ENCODE results near the gene TBL1XR1.
A peak's percentile ranks its signal among the peaks of the same experiment; 100 is the strongest.

Gene TBL1XR1

GRCh38 chr3:177105623-177106022 is 91.7 kb downstream of the TBL1XR1 start:
- Histone ChIP-seq H3K9me2 (replicated peaks; ENCODE audit: insufficient read depth, low read length) (no peaks in the 10 kb centered on the region), H3K4me3 (ENCODE audit: insufficient read depth, low read length, poor library complexity, severe bottlenecking) (peak overlapping the region; percentile 4), H3K27me3 (ENCODE audit: low read length) (no peaks in the 10 kb centered on the region), H3K27ac (ENCODE audit: low read depth, low read length) (peak overlapping the region; percentile 82), H3F3A (ENCODE audit: insufficient read depth) (peaks cover 85% of the 10 kb centered on the region), H3K79me2 (ENCODE audit: insufficient read depth, low read length) (peaks cover 100% of the 10 kb centered on the region), H3K9me3 (ENCODE audit: insufficient read depth, low read length) (no peaks in the 10 kb centered on the region), H3K9ac (ENCODE audit: low read length) (peak overlapping the region; percentile 36), H3K36me3 (ENCODE audit: low read length) (peaks cover 5% of the 10 kb centered on the region; the same call in 1 of the 2 replicates), H3K4me2 (ENCODE audit: low read depth, low read length, poor library complexity, severe bottlenecking) (peak overlapping the region; percentile 81), H2AFZ (ENCODE audit: low read depth, low read length, severe bottlenecking) (no peak overlapping the region), H4K20me1 (ENCODE audit: low read depth, low read length) (peaks cover 52% of the 10 kb centered on the region)
- no peak for TF ChIP-seq EZH2phosphoT487 (conservative IDR thresholded peaks at IDR 0.05; ENCODE audit: low read length)
- TF ChIP-seq, protein P1, sequence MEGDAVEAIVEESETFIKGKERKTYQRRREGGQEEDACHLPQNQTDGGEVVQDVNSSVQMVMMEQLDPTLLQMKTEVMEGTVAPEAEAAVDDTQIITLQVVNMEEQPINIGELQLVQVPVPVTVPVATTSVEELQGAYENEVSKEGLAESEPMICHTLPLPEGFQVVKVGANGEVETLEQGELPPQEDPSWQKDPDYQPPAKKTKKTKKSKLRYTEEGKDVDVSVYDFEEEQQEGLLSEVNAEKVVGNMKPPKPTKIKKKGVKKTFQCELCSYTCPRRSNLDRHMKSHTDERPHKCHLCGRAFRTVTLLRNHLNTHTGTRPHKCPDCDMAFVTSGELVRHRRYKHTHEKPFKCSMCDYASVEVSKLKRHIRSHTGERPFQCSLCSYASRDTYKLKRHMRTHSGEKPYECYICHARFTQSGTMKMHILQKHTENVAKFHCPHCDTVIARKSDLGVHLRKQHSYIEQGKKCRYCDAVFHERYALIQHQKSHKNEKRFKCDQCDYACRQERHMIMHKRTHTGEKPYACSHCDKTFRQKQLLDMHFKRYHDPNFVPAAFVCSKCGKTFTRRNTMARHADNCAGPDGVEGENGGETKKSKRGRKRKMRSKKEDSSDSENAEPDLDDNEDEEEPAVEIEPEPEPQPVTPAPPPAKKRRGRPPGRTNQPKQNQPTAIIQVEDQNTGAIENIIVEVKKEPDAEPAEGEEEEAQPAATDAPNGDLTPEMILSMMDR (IDR thresholded peaks at IDR 0.05; ENCODE audit: insufficient read depth, low read length, poor library complexity, severe bottlenecking): no peak

- peak overlapping the region; percentile 82 for H3K27ac ChIP-seq (ENCODE audit: low read depth, low read length)
- peak overlapping the region; percentile 81 for H3K4me2 ChIP-seq (ENCODE audit: low read depth, low read length, poor library complexity, severe bottlenecking)
- H4K20me1 ChIP-seq (ENCODE audit: low read depth, low read length): peaks cover 52% of the 10 kb centered on the region
- H2AFZ ChIP-seq (ENCODE audit: low read depth, low read length, severe bottlenecking): no peak overlapping the region
- H3K4me3 ChIP-seq (ENCODE audit: insufficient read depth, low read length, poor library complexity, severe bottlenecking): no peak overlapping the region
- H3K79me2 ChIP-seq (ENCODE audit: insufficient read depth, low read length): peaks cover 100% of the 10 kb centered on the region
- peaks cover 81% of the 10 kb centered on the region for H3F3A ChIP-seq (ENCODE audit: insufficient read depth)
- H3K9me2 ChIP-seq (replicated peaks; ENCODE audit: insufficient read depth, low read length): no peaks in the 10 kb centered on the region
- H3K36me3 ChIP-seq (ENCODE audit: low read length): peaks cover 5% of the 10 kb centered on the region; the same call in 1 of the 2 replicates
- H3K9me3 ChIP-seq (ENCODE audit: insufficient read depth, low read length): no peaks in the 10 kb centered on the region
- H3K9ac ChIP-seq (ENCODE audit: low read length): peak overlapping the region; percentile 36
- TF ChIP-seq EZH2phosphoT487 (conservative IDR thresholded peaks at IDR 0.05; ENCODE audit: low read length): no peak
- TF ChIP-seq, protein P1 (IDR thresholded peaks at IDR 0.05; ENCODE audit: insufficient read depth, low read length, poor library complexity, severe bottlenecking): no peak
- no peaks in the 10 kb centered on the region for H3K27me3 ChIP-seq (ENCODE audit: low read length)
Observed at GRCh38 chr3:177104299-177104992, 92.8 kb downstream of the TBL1XR1 start.

DNA sequence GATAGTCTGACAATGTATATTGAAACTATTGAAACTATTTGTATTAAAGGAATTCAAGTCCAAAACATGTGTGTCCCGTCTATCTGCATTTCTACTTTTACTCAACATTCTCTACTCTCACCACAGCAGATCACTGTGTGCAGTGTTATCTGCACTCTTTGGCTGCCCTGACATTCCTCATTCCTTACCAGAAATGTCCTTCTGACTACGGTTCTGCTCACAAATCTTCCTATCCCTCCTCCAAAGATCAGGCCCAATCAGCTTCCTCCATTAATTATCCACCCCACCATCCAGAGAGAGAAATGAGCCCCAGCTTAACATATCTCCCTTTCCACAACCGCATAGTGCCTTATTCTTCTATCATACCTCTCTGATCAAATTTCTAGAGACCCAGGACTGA is 94.7 kb downstream of the TBL1XR1 start:
- H3K36me3 ChIP-seq (ENCODE audit: low read length): peaks cover 11% of the 10 kb centered on the region
- H3K27ac ChIP-seq (ENCODE audit: low read depth, low read length): peak overlapping the region; percentile 43
- H3K27me3 ChIP-seq (ENCODE audit: low read length): no peaks in the 10 kb centered on the region
- H3K79me2 ChIP-seq (ENCODE audit: insufficient read depth, low read length): peaks cover 100% of the 10 kb centered on the region
- H4K20me1 ChIP-seq (ENCODE audit: low read depth, low read length): peaks cover 56% of the 10 kb centered on the region
- H2AFZ ChIP-seq (ENCODE audit: low read depth, low read length, severe bottlenecking): no peak overlapping the region
- TF ChIP-seq, protein P1 (IDR thresholded peaks at IDR 0.05; ENCODE audit: insufficient read depth, low read length, poor library complexity, severe bottlenecking): no peak
- no peak for TF ChIP-seq EZH2phosphoT487 (conservative IDR thresholded peaks at IDR 0.05; ENCODE audit: low read length)
- peaks cover 72% of the 10 kb centered on the region for H3F3A ChIP-seq (ENCODE audit: insufficient read depth)
- no peaks in the 10 kb centered on the region for H3K9me2 ChIP-seq (replicated peaks; ENCODE audit: insufficient read depth, low read length)
- H3K4me2 ChIP-seq (ENCODE audit: low read depth, low read length, poor library complexity, severe bottlenecking): peak overlapping the region; percentile 3
- no peak overlapping the region for H3K9ac ChIP-seq (ENCODE audit: low read length)
- no peak overlapping the region for H3K4me3 ChIP-seq (ENCODE audit: insufficient read depth, low read length, poor library complexity, severe bottlenecking)
- no peaks in the 10 kb centered on the region for H3K9me3 ChIP-seq (ENCODE audit: insufficient read depth, low read length)
